PFSK-1 (cell line): ENCODE measurements around the gene NID1.

ENCODE experiments used
- FOXP2 ChIP-seq: optimal IDR thresholded peaks from 2 replicates; pipeline ENCODE3; 2011; ENCODE audit warnings: borderline replicate concordance, control low read depth, inconsistent platforms; ENCODE audit not compliant: insufficient read depth; ENCODE audit errors: extremely low read length, extremely low read depth
- POLR2AphosphoS5 ChIP-seq: IDR thresholded peaks from 2 replicates; pipeline ENCODE4 v1.6.1; 2012; ENCODE audit warnings: low read depth, mild to moderate bottlenecking, control low read depth, low read length, moderate library complexity
- SIN3A ChIP-seq: IDR thresholded peaks from 2 replicates; pipeline ENCODE4 v1.6.1; 2012; ENCODE audit warnings: mild to moderate bottlenecking, low read length, moderate library complexity, borderline replicate concordance; ENCODE audit not compliant: insufficient read depth
- TAF1 ChIP-seq: IDR thresholded peaks from 2 replicates; pipeline ENCODE4 v1.6.1; 2012; ENCODE audit warnings: low read length, control low read depth, borderline replicate concordance; ENCODE audit not compliant: insufficient read depth
- TF ChIP-seq, protein P1 (sequence below), 2 experiments: IDR thresholded peaks; 2 replicates each; pipeline versions ENCODE4 v1.6.1 to v1.8.0; 2011 to 2012; ENCODE audit warnings: low read depth in 2 of 2, low read length in 2 of 2, control low read depth in 1 of 2, inconsistent platforms in 1 of 2, mild to moderate bottlenecking in 1 of 2, moderate library complexity in 1 of 2; ENCODE audit not compliant: insufficient read depth in 1 of 2

The NID1 gene

DNA sequence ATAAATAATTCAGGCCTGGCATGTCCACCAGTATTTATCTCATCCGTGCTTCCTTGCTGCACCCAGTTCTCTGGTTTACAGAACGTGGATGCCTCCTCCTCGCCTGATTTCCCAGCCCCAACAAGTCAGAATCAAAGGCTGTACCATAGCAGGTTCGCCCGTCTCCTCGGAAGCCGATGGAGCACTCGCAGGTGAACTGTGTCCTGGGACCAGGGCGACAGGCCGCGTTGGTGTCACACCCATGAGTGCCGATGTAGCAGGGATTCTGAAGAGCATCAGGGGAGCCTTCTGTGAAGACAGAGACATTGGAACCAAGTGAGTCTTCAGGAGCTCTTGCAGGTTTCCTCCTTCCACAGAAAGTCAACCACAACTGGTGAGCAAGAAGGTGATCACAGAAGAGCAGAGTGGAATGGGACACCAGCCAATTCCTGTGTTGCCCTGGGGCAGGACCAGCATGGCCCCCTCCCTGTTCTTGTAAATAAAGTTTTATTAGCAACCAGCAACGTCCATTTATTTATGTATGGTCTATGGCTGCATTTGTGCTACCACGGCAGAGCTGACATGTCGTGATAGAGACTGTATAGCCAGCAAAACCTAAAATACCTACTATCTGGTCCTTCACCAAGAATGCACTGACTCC, 40.8 kb downstream of the NID1 start:
- TF ChIP-seq POLR2AphosphoS5, result no peak
- TF ChIP-seq, protein P1, sequence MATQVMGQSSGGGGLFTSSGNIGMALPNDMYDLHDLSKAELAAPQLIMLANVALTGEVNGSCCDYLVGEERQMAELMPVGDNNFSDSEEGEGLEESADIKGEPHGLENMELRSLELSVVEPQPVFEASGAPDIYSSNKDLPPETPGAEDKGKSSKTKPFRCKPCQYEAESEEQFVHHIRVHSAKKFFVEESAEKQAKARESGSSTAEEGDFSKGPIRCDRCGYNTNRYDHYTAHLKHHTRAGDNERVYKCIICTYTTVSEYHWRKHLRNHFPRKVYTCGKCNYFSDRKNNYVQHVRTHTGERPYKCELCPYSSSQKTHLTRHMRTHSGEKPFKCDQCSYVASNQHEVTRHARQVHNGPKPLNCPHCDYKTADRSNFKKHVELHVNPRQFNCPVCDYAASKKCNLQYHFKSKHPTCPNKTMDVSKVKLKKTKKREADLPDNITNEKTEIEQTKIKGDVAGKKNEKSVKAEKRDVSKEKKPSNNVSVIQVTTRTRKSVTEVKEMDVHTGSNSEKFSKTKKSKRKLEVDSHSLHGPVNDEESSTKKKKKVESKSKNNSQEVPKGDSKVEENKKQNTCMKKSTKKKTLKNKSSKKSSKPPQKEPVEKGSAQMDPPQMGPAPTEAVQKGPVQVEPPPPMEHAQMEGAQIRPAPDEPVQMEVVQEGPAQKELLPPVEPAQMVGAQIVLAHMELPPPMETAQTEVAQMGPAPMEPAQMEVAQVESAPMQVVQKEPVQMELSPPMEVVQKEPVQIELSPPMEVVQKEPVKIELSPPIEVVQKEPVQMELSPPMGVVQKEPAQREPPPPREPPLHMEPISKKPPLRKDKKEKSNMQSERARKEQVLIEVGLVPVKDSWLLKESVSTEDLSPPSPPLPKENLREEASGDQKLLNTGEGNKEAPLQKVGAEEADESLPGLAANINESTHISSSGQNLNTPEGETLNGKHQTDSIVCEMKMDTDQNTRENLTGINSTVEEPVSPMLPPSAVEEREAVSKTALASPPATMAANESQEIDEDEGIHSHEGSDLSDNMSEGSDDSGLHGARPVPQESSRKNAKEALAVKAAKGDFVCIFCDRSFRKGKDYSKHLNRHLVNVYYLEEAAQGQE (IDR thresholded peaks at IDR 0.05; ENCODE audit: insufficient read depth in 1 of 2, low read depth in 2 of 2, low read length in 2 of 2), result no peak
- TF ChIP-seq FOXP2, result no peak
- TF ChIP-seq TAF1, result no peak
- TF ChIP-seq SIN3A, result no peak

DNA sequence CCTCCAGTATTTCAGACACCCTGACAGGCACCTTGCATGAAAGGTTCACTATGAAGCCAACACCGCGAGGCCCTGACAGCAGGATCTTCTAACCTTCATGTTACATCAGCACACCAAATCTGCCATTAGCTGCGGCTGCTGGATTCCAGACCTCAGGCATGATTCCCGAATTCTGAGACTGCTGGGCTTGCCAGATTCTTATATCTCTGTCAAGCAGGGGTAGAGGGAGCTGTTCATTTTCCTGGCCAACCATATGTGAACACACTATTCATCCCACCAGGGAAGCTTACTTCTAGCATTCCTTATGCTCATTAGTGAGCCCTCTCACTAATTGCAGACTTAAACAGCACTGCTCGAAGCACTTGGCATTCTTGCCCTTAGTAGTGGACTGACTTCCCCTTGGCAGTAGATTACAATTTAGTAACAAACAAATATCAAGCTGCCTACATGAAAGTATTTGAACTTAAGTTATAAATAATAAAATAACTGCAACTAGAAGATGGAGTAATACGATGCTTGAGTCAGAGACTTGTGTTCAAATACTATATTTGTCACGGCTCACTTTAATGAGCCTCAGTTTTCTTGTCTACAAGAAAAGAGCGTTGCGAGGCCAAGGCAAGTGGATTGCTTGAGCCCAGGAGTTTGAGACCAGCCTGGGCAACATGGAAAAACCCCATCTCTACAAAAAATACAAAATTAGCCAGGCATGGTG, 43.3 kb downstream of the NID1 start:
- TF ChIP-seq POLR2AphosphoS5, result no peak

DNA sequence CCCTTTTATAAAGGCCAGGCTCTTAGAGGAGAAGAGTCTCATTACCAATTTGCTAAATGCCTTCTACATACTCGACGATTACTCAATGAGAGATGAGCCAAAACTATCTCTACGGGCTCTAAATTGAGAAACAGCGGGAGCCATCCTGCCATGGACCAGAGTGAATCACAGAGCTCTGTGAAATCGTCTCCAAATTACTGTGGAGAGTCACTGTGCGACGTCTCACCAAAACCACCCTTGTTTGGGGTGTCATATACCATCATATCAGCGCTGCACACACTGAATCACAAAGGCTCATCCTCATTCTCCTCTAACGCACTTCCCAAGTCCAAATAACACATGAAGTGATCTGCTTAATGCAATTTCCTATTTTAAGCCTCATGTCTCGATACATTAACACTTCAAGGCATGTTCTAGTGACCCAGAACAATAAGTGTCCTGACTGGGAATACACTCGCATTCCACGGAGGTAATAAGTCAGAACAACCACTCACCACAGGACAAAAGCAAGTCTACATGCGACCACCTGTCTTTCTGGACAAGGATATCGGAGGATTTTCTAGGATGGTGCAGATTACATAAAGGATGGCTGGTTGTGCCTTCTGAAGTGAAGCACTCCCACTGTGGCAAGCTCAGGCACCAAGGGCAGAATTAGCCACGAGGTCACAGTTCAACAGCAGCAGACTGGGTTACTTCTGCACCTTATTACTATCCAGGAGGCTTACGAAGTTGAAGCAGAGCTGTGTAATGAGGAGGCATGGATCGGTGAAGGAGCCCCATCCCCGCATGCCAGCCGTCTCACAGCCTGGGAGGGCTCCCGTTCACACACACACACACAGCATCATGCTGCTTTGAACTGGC, 44.3 kb downstream of the NID1 start:
- TF ChIP-seq SIN3A, result no peak
- TF ChIP-seq TAF1, result no peak

DNA sequence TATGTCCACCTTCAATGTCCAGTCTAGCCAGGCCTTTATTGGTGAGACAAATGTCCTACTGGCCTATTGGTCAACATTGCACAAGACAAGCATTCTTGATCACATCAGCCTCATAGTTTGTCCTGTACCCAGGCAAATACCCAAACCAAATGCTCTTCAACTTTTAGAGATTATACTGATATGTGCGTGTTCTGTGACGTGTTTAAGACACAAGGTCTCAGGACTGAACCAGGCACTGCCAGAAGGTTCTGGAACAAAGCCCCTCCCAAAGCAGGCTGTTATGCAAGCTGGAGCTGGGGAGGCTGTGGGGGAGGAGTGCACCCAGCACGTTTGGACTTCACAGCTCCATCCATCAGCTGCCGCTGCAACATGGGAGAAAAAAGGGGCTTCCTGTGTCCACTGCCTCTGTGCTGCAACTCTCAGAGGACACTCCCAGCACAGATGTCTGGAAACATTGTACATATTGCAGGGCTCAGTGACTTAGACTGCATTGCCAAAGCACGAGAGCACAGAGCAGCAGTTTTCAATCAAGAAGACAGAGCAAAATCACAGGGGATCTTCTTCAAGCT, 45.9 kb downstream of the NID1 start:
- TF ChIP-seq, protein P1 (IDR thresholded peaks at IDR 0.05; ENCODE audit: insufficient read depth in 1 of 2, low read depth in 2 of 2, low read length in 2 of 2), result no peak
- TF ChIP-seq FOXP2 (no peak), POLR2AphosphoS5 (no peak), SIN3A (no peak), TAF1 (no peak)

DNA sequence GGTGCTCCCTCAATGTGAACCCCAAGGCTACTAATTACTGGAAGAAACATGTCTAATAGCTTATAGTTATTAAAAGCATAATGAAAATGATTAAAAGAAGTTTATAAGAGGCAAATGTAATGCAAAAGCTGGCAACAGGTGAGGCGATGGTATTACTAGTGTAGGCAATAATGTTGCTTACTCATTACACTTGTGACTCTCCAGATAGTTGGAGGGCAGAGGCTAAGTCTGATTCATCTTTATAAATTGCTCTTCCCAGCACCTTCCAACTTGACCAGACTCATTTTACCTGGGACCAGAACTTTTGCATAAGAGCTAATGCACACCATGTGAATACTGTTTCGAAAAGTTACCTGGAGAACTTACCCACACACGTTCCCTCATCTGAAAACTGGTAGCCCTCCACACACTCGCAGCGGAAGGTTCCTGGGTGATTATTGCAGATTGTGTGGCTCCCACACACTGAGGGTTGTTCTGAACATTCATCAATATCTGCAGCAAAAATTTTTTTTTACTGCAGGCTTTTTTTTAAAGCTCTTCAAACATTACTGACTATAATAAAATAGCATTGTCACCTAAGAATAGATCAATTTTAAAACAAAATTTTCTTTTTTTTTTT, 48.0 kb downstream of the NID1 start:
- TF ChIP-seq, protein P1 (IDR thresholded peaks at IDR 0.05; ENCODE audit: insufficient read depth in 1 of 2, low read depth in 2 of 2, low read length in 2 of 2), result no peak
- no peak for TF ChIP-seq SIN3A
- no peak for TF ChIP-seq POLR2AphosphoS5
- no peak for TF ChIP-seq TAF1
